SK-N-DZ (cell line): ENCODE measurements around the gene ATP13A2.
A peak's percentile ranks its signal among the peaks of the same experiment; 100 is the strongest.

Experiments used
- DNase-seq: peaks from one replicate; pipeline ENCODE4 v3.0.0-alpha.2; 2015; ENCODE audit warnings: low spot score

The ATP13A2 gene

DNA sequence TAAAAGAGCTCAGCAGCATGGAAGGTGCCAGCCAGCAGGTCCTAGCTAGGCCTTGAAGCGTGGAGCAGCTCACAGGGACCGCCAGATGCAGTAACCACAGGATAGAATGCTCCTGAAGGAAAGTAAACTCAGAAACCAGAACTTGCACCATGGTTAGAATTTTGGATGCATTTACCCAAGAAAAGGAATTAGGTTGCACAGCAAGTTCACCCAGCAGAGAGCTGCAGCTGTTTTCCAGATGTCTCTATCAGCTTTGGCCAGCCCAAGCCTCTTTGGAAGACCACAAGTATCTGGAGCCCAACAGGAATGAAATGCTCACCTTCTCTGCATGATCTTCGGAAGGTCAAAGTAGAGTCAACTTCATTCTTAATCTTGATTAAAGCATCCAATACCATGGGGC is 21.0 kb upstream of the ATP13A2 start:
- no peak for DNase-seq

DNA sequence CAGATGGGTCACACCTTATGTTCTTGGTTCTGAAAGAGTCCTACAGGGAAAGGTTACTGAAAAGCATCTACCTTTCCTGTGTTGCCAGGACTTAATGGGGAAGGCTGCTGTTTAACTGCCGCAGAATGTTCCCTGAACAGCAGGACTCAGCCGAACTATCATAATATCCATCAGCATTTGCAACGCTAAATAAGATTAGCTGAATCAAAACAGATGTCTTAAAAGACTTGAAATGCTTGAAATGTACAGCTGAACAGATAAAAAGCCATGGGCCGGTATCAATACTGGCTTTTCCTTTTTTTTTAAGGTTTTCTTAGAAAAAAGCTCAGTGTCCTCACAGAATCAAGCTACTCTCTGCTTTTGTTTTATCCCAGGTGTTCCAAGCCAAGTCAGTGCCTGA is 19.7 kb upstream of the ATP13A2 start:
- peak; percentile 72 for DNase-seq

DNA sequence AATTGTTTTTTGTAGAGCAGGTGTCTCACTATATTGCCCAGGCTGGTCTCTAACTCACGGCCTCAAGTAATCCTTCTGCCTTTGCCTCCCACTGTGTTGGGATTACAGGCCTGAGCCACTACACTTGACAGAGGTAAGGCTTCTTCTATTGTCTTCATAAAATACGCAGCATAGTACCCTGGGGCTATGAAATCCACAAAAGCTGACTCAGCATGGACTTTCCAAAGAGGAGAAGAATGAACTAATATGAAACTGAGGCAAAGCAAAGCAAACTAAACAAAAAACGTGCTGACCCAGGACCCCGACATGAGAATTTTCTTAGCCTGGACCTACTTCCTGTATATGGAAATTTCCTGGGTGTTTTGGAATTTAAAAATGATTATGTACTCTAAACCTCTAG is 18.5 kb upstream of the ATP13A2 start:
- no peak for DNase-seq

DNA sequence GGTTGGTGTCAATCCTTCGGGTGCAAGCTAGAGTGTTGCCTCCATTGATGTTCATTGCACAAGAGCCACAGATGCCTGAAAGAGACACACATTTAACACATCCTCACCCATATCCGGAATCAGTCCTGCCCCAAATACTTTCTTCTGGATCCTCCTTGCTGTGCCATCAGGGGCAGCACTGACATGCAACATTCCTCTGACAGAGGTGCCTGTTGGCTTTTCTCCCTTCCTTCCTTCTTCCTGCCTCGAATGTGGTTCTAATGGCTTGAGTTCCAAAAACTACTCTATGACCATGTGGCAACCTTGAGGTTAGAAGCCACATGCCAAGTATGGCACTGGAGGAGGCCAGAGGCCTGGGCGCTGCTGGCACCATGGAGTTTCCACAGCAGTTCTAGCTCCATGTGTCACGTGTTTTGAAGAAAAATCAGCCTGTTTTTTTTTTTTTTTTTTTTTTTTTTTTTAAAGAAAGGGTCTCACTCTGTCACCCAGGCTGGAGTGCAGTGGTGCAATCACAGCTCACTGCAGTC is 17.0 kb upstream of the ATP13A2 start:
- DNase-seq: no peak

DNA sequence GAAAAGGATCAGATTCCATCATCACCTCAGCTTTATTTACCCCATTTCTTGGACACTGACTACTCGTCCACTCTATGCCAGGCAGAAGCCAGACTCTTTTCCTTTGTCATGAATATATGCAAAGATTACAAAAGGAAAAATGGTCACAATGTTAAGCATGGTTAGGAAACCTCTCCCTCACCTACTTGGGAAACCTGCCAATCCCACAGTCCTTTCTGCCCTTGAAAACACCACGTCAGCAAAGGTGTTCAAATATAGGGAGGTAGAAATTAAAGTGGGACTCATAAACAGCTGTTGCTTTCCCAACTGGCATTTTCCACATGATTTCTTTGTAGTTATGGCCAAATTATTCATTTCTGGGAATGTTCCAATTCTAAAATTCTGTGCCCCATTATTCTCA is 16.2 kb upstream of the ATP13A2 start:
- no peak for DNase-seq

DNA sequence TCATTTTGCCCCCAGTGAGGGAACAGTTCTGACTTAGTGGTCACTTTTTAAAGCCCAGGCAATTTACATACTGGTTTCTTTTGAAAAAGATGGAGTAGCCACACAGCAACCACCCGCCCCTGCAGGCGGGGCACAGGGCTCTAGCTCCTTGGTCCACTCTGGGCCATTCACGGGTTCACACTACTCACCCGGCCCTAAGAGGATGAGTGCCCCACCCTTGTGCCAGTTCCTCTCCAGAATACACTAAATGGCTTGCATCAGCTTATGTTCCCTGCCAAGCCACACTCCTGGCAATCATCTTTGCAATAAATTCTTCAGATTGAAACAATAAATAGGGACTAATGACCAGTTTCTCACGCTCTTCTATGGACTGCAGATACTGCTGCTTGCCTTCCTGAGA is 15.7 kb upstream of the ATP13A2 start:
- DNase-seq: no peak

DNA sequence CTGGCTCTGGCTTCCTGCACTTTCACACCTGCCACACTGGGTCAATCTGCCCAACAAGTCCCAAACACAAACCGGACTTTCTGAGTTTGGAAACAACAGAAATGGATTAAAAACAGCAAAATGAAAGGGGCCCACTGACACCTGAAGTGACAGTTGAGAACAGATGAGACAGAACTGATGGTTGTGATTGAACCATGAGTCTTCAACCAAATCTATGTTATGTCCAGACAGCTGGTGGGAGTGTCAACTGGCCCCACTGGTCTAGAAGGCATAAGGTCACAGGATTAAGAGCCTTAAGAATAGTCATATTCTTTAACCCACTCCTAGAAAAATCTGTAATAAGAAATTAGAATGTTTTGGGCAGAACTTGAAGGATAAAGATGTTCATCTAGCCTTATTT is 13.0 kb upstream of the ATP13A2 start:
- no peak for DNase-seq

DNA sequence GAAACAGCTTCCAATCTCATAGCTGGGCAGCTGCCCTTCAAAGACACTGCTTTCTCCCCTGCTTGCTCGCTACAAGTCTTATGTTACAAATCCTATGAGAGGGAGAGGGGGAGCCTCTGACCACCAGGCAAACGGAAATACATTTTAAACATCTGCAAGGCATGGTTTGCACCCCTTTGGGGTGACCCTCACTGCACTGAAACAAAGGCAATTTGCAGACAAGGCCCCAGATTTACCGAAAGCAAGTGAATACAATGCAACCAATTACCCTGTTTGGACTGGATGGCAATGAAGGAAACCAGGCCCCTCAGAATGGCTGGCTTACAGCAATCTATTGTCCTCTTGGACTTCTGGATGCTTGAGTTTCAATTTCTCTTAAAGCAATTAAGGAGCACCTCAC is 11.8 kb upstream of the ATP13A2 start:
- no peak for DNase-seq

DNA sequence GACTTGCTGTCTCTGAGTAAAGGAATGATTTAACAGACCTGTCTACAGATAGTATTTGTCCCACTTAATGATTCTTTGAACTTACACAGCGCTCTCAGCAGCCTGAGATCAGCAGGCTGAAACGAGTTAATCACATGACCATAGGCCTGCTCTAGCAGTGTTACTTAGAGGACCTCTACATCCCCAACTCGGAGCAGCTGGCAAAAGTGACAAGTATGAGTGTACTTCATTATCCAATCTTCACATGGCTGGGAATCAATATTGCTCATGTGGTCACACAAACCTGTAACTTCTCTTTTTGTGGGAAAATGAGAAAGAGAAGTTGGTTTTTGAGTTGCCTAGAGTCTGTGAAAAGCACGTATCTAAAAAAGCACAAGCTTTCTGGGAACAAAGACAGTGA is 11.4 kb upstream of the ATP13A2 start:
- no peak for DNase-seq

DNA sequence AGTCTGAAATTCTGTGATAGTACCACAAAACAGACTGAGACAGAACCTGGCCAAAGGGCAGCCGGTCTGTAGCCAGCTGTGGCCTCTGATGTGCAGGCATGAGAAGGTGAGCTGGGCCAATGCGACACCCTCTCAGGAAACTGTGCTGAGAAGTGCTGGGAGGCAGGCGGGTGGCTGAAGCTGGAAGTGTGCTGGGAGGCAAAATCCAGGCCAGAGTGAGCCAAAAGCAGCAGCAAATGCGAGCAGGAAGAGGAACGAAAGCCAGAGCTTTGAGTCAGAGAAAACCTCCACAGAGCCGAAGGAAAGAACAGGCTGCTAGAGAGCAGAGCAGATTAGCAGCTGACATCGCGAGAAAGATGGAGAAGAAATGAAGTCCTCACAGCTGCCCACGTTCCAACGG is 10.2 kb upstream of the ATP13A2 start:
- DNase-seq: no peak

DNA sequence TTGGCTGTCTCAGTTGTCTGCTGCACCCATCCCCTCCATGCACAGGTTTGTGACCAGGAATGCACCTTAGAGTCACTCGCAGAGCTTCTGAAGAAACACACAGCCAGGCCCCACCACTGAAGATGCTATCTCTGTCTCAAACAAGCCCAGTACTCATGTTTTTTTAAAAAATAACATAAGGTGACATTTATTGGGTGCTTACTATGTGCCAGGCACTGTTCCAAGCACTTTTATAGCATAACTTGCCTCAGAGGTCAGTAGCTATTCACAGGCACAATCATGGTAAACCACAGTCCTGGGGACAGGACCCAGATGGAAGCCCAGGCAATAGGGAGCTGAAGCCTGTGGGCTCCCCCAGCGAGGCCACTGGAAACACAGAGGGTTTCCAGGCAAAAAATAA is 8.8 kb upstream of the ATP13A2 start:
- DNase-seq: no peak

DNA sequence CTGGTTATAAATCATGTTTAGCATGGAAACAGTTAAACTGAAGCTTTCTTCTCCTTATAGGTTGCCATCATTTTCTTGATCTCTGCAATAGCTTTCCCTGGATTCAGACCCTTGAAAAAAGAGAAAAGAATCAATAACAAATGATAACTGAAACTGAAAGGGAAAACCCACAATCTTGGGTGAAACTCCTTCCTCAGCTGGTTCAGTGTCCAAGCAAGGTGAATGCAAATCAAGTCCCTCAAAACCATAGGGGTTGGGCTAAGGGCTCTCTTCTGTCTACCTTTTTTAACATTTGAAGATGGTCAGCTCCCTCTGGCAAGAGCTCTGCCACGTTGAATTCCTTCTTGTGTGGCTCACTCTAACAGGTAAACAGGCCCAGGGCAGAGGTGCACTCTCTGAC is 7.1 kb upstream of the ATP13A2 start:
- DNase-seq: no peak

DNA sequence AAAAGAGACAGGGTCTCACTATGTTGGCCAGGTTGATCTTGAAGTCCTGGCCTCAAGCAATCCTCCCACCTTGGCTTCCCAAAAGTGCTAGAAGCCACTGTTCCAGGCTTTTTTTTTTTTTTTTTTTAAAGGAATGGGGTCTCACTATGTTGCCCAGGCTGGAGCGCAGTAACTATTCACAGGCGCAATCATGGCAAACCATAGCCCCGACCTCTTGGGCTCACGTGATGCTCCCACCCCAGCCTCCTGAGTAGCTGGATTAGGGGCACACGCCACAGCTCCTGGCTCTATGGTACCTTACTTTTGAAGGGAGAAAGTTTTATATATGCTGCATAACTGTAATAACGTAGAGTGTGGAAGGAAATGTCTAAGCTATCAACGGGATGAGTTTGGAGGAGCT is 5.7 kb upstream of the ATP13A2 start:
- DNase-seq: no peak

DNA sequence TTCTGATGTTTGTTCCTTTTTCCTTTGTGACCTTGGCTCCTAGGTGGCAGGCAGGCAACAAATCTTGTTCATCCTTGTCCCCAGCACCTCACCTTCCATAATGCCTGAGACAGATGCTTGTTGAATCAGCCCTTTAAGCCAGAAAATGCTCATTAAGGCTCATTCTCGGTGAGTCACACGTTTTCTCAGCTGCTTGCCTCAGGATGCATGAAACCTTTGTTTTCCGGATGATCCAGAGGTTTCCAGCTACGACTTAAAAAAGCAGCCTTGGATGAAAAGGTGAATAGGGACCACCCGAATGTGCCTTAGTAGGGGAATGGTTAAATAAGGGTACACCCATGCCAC is 4.6 kb upstream of the ATP13A2 start:
- DNase-seq: no peak

DNA sequence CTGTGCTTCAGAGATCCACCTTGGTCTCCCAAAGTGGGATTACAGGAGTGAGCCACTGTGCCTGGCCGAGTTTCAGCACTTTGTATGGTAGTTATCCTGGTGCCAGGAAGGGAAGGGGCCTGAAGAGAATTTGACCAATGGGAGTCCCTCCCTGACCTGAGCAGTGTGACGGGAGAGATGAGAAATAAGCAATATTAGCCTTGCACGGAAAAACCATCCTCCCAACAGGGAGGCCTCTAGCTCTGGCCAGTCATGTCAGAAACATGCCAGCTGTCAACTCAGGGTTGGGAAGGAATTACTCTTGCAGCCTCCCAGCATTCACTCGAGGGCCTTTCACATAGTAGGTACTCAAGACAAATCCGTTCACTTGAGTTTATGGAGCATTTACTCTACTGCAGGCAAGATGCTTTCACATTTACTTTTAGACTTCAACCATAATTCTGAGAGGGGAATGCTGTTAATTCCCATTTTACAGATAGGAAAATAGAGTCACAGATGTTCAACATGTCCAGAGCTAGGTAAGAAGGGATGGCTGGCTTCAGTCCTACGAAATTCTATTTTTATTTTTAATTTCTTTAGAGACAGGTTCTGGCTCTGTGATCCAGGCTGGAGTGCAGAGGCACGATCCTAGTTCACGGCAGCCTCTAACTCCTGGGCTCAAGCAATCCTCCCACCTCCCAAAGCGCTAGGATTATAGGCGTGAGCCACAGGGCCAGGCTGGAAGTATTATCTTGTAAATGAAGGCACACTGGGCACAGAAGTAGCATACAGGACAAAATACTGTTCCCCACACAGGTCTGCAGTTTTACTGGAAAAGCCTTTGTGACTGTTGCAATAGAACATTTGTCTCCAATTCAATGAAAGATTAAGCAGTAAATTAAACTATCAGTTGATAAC is 3.2 kb upstream of the ATP13A2 start:
- DNase-seq: no peak

DNA sequence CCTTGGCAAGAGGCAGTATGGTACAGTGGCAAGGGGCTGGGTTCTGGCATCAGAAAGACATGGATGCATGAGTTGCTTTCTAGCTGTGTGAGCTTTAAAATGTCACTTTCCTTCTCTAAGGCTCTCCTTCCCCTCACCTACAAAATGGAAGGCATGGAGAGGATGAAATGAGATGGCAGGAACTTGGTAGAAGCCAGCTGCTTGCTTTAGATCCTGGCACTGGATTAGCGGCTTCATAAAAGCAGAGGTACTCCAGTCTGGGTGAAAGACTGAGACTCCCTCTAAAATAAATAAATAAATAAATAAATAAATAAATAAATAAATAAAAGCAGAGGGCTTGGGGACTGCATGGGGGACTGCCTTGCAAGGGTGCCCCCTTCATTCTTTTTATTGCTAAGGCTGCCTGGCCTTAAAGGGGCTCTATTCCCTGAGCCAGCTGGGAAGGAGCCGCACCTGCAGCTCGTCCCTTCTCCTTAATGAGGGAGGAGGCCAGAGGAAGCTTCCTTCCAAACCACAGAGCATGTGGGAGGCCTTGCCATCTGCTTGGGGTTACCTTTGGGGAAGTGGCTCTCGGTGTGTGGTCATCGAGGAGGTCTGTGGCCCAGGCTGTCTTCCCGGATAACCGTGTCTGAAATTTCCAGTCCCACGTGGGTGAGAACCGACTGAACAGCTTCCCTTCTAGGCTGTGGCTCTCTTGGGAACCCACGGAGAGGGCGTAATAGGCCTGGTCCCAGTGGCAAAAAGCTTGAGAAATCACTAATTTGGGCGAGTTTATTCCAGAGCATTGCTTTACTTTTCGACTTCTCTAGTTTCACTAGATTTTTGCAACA is 2.0 kb upstream of the ATP13A2 start:
- no peak for DNase-seq

DNA sequence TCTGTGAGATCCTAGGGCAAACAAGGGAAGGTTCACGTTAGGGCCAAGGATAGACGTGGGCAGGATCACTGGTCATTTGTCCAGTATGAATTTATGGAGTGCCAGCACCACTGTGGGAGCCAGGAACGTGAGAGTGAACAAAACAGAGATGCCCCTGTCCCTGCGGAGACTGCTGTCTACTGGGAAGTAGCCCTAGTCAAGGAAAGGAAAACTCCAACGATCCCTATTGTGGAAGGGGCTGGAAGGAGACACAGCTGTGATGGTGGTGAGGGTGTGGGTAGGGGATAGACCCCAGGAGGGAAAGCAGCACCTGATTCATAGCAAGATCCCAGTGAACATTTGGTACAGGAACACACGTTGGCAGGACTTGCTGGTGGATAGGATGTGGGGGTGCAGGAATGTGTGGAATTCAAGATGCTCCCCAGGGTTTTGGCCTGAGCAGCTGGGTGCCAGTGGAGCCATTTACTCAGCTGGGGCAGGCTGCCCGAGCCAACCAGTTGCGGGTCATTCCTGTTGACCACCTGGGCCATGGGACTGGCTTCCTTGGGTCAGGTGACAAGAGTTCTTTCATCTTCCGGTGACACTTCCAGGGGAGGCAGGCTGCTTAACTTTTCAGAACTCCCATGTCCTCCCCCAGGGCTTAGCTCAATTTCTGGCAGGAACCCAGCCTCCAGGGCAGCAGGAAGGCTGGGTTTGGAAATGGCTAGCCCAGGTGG is 1.2 kb upstream of the ATP13A2 start:
- DNase-seq: no peak

DNA sequence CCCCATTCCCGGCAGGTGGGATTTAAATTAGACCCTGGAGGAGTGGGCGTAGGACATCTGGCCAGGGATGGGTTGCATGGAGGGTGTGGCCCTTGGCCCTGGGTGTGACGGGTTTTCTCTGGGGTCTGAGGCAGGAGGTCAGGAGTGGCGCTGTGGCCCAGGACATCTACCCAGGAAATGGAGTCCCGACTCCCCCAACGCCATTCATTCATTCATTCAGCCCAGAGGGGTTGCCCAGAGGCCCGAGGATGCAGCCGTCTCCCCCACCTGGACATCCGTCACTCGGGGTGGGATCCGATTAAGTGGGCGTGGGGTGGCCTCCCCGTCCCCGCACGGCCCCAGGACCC is 663 bp downstream of the ATP13A2 start:
- no peak for DNase-seq

DNA sequence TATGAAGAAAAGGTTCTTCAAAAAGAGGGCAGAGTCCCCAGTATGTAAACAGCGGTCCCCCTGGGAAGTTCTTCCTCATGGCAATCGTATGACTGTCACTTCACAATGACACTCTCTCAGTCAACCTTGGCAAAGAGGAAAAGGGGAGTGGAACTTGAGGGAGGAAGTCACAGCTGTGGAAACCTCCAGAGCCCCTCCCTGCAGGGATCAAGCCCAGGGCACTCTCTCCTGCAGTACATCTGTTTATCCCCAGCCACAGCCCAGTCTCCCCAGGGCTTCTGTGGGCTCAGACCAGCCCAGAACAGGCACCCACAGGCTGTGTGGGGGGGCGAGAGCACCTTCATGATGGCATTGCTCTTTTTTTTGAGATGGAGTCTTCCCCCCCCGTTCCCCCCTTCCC is 2.0 kb downstream of the ATP13A2 start:
- no peak for DNase-seq

DNA sequence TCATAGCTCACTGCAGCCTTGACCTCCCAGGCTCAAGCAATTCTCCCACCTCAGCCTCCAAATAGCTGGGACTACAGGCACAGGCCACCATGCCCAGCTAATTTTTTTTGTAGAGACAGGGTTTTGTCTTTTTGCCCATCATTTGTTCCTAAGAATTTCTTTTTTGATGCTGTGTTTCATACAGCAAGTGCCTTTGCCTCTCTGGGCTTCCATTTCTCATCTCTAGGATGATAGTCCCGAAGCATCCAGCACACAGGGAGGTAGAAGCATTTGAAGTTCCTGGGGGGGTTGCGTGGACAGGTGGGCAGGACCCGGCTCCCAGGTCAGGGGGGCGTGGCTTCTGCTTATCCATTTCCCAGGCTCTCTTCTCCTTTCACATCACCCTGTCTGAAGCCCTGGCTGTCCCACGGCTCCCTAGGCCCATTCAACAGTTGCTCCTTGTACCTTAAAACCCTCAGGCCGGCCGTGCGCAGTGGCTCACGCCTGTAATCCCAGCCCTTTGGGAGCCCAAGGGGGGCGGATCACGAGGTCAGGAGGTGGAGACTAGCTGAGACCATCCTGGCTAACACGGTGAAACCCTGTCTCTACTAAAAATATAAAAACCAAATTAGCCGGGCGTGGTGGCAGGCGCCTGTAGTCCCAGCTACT is 3.4 kb downstream of the ATP13A2 start:
- DNase-seq: no peak

DNA sequence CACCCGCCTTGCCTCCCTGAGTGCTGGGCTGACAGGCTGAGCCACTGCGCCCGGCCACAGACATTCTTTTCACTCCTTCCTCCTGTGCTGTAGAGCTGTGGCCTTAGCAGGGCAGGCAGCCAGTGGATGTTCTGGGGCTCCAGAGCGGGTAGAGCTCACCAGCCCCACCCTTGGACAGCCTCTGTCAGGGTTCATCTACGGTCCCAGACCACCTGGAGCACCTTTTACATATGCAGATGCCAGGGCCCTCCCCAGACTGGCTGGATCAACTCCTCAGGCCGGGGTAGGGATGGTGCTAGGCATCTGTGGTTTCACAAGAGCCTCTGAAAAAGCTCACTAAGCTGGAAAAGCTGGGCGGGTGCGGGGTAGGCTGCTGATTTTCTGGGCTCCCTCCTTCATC is 4.6 kb downstream of the ATP13A2 start:
- no peak for DNase-seq

DNA sequence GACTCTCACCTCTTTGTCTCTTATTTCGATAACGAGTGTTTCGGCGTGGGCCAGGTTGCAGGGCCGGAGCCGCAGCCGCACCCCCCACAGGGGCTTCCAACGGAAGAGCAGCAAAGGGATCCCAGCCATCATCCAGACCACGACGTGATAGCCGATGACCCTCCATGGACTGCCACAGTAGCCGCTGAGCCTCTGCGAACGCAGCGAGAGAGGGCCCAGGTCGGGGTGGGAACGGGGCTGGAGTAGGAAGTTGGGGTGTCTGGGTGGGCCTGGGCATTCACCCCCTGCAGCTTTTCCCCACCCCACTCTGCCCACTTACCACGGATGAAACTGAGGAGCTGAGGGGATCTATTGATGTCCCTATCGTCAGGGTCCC is 6.4 kb downstream of the ATP13A2 start:
- no peak for DNase-seq
